ENCODE measurements around the gene TCEA2. TPM values are rescaled to one million over a fixed set of nuclear protein-coding genes. Genes with fewer than 3 reads are reported as not detected.

The TCEA2 gene
- total and polyA plus RNA-seq, 2 of the 13 experiments (the other 11 are each of a cell fraction or from before 2014, with no cell fraction given) = 28.1 to 33.7 TPM

GRCh38 chr20:64050261-64051032 lies 12.6 kb upstream of the TCEA2 start (continued):
- TF ChIP-seq STAT6 (CRISPR knock-in tag; IDR thresholded peaks at IDR 0.05; ENCODE audit: borderline replicate concordance) (peak; percentile 57; the same call in 1 of the 2 replicates), ISX (CRISPR knock-in tag; conservative IDR thresholded peaks at IDR 0.05) (no peak), ZNF788 (CRISPR knock-in tag; IDR thresholded peaks at IDR 0.05; ENCODE audit: borderline replicate concordance) (peak; percentile 95), THAP7 (CRISPR knock-in tag; IDR thresholded peaks at IDR 0.05) (peak; percentile 23; the same call in 1 of the 2 replicates), ZNF878 (CRISPR knock-in tag; IDR thresholded peaks at IDR 0.05) (no peak), ZFX (CRISPR knock-in tag; IDR thresholded peaks at IDR 0.05; ENCODE audit: low read depth) (peak; percentile 97), RORA (CRISPR knock-in tag; IDR thresholded peaks at IDR 0.05) (no peak), PAX8 (CRISPR knock-in tag; IDR thresholded peaks at IDR 0.05; ENCODE audit: borderline replicate concordance) (no peak), ARID3A (IDR thresholded peaks at IDR 0.05; ENCODE audit: low read depth, low read length) (no peak), ZNF629 (CRISPR knock-in tag; conservative IDR thresholded peaks at IDR 0.05) (peak; percentile 46; the same call in 1 of the 2 replicates), HOXA5 (CRISPR knock-in tag; IDR thresholded peaks at IDR 0.05) (peak; percentile 89), SRY (CRISPR knock-in tag; IDR thresholded peaks at IDR 0.05) (no peak), GPN1 (CRISPR knock-in tag; IDR thresholded peaks at IDR 0.05; ENCODE audit: borderline replicate concordance) (0 out of 2 replicates have a peak, but pooled peaks have one; percentile 82), ZKSCAN8 (CRISPR knock-in tag; IDR thresholded peaks at IDR 0.05; ENCODE audit: borderline replicate concordance) (peak; percentile 13; the same call in 1 of the 2 replicates), ZNF615 (CRISPR knock-in tag; IDR thresholded peaks at IDR 0.05; ENCODE audit: borderline replicate concordance) (no peak; the same call in 1 of the 2 replicates), ZNF136 (CRISPR knock-in tag; IDR thresholded peaks at IDR 0.05; ENCODE audit: low read depth) (no peak), PHF21A (CRISPR knock-in tag; IDR thresholded peaks at IDR 0.05) (no peak), FOXO1 (CRISPR knock-in tag; IDR thresholded peaks at IDR 0.05) (peak; percentile 59; the same call in 1 of the 2 replicates), YEATS4 (CRISPR knock-in tag; IDR thresholded peaks at IDR 0.05; ENCODE audit: borderline replicate concordance) (peak; percentile 89), ZSCAN29 (CRISPR knock-in tag; conservative IDR thresholded peaks at IDR 0.05) (peak; percentile 55; the same call in 1 of the 2 replicates), MAFK (conservative IDR thresholded peaks at IDR 0.05 in 1 of 2, IDR thresholded peaks at IDR 0.05 in 1 of 2; ENCODE audit: low read length in 2 of 2) (no peak), ZBTB39 (CRISPR knock-in tag; IDR thresholded peaks at IDR 0.05) (no peak; the same call in 1 of the 2 replicates)
